Right renal pelvis (tissue), 4 donors: ENCODE data around the gene ATRNL1. TPM values are rescaled to one million over a fixed set of nuclear protein-coding genes. Genes with fewer than 3 reads are reported as not detected.
"Not testable (repeated sequence)": the region's sequence is repeated elsewhere in the genome, so short reads cannot be mapped to it uniquely, and the experiment has no call there.

Experiments
- DNase-seq, 4 donors: peaks; one replicate each; pipeline ENCODE4 v3.0.0-alpha.2; 2013; ENCODE audit warnings: low read depth in 4 of 4, low spot score in 3 of 4, missing footprints in 1 of 4
- polyA plus RNA-seq, 4 donors: library from polyadenylated mRNA; unstranded; fragments of 120-200 nt; gene quantifications; one replicate each; pipeline ENCODE4 v1.2.1, GENCODE V29; 2013; ENCODE audit not compliant: insufficient read length in 4 of 4

Gene ATRNL1
- polyA plus RNA-seq, 4 donors: 21.9 to 31.7 (median 28.9) TPM

DNA sequence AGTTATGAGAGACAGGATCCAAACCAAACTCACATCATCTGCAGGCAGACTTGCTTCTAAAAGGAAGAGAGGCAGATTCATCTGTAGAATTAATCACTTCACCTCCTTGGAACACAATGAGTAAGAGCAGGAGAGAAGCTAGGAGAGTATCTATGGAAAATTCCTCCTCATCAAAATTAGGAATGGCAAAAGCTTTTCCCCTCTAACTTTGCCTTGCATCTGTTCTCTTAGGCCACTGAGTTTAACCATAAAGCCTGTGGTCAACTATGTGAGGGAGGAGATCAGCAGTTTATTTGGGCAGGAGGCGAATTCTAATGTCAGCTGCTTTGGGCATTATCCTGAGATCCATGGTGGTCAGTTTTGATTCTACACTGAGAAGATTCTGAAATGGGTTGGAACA is 618.1 kb downstream of the ATRNL1 start:
- DNase-seq: no peak

DNA sequence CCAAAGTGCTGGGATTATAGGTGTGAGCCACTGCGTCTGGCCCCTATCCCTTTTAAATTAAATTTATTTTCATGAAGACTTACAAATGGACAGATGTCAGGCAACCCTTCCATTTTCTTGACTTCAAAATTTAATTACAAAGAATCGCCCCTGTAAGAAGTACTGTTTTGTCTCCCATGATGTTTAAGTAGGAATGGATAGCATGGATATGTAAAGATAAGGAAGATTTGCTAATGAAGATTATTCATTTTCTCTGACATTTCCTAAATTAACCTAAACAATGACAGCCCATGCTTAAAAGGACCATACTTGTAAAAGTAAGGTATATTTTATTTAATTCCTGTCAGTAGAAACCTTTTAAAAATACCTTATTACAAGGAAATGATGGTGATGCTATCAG is 627.0 kb downstream of the ATRNL1 start:
- no peak for DNase-seq

DNA sequence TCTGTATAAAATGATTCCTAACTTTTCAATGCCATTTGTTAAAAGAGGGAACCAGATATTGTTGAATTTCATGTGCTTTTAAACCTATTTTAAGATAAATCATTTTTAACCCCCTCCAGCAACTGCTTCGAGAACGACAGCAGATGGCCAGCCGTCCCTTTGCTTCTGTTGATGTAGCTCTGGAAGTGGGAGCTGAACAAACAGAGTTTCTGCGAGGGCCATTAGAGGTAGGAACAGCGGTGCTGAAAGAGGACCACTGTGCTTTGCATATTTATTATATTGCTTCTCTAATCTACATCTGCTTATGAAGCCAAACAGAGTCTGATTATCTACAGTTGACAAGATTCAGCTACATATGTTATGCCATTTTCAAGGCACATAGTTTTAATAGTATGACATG is 634.0 kb downstream of the ATRNL1 start:
- no peak for DNase-seq

DNA sequence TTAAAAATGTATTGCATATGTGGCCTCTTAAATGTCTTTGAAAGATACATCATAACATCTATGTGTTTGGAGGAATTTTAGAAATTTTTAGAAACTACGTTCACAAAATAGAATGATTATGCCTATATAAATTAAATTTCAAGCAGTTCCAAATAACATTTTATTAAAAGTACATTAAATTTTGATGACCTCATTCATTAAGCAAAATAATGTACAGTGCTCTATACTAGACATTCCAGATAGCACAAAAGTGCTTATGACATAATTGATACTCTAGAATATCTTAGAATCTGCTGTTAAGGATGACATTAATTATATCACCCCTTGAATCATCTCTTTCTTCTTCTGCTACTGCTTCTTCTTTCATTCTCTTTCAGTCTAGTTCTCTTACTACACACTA is 650.9 kb downstream of the ATRNL1 start:
- DNase-seq: no peak

DNA sequence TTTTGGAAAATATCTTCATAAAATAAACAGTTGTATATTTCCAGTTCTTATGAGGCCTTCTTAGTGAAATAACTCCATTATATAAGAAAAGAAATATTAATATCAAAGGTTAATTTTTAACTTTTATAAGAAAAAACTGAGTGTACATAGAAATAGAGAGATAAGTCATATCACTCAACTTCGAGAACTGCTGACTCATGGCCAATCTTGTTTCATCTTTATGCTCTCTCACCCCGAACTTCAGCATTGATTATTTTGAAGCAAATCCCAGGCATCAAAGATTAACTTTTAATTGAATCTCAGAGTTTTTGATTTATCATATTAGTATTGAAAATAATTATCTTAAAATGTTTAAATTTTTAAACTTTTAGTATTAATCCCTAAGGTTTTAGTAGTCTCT is 652.8 kb downstream of the ATRNL1 start:
- DNase-seq: no peak

DNA sequence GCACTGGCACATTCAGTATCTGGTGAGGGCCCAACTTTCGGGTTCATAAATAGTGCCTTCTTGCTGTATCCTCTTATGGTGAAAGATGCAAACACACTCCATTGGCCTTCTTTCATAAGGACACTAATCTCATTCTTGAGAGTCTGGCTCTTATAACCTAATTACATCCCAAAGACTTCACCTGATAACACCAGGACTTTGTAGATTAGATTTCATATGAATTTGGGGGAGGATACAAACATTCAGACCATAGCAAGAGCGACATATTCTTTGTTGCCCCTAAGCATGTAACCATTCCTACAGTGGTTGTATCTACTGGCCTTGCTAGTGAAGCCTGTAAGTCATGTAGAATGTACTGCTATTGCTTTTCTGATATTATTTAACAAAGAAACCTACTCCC is 654.6 kb downstream of the ATRNL1 start:
- DNase-seq: no peak

DNA sequence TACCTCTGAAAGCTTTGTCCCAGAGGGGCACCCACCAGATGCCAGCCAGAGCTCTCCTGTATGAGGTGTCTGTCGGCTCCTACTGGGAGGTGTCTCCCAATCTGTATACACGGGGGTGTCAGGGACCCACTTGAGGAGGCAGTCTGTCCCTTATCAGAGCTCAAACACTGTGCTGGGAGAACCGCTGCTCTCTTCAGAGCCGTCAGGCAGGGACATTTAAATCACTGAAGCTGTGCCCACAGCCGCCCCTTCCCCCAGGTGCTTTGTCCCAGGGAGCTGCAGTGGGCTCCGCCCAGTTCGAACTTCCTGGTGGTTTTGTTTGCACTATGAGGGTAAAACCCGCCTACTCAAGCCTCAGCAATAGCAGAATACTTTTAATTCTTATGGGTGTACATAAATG is 665.3 kb downstream of the ATRNL1 start:
- DNase-seq: not testable (repeated sequence)

DNA sequence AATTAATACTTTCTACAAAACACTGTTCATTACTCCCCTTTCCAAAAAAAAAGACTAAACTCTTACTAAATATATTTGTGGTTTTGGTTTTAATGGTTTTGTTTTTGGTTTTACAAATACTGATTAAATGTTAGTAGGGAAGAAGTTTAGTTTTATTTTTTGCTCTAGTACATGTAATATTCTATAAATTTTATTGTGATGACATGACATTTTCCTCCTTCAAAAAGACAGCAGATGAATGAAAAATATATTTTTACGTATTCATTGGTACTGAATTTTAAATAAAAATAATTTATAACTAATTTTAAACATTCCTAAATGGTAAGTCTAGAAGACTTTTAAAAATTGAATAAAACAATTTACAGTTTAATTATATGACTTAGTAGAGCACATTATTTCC is 667.0 kb downstream of the ATRNL1 start:
- no peak for DNase-seq

DNA sequence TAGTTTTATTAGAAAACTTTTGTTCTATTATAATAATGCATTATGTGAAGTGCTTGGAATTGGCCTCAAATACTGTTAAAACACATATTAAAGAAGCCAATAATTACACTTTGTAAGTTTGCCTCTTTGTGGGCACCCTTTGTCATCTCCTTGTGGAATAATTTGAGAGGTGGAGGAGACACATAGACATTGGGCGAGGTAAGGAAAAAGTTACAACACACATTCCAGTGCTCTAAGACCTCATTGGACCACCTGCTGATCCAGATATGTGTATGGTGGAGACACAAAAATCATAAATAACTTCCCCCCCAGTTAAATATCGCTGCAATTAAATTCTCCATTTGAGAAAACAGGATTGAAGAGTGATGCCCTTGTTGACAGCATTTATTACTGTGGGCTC is 668.0 kb downstream of the ATRNL1 start:
- DNase-seq: no peak

DNA sequence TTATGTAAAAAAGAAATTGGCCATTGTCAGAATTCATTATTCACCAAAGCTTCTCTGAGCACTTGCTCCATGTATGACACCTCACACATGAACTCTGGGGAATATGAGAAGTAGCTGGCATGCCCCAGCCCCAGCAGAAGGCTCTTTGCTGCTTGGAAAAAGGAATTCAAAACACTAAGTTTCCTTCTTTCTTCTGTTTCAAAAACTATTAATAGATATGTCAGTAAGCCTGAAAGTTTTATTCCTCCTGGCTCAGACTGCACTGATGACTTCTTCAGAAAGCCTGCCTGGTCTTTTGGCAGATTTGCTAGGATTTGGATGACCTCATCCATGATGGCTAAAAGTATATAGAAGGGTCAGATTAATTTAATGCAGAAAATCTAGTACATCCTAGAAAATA is 668.9 kb downstream of the ATRNL1 start:
- DNase-seq: no peak

DNA sequence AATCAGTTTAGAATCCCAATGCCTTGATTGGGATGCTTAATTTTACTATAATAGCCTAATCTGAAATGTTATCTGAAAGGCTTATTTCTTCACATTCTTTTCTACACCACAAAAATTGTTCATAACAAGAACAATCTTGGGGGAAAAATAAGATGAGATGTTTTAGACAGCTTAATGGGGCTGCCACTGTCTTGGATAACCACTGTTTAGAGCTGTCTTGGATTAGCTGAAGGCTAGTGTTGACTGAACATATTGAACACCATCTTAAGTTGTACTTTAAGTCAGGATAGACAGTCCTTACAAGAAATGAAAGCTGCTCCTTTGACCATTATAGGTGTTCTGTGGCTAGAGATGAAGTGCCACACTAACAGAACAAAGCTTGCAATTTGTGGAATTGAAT is 678.6 kb downstream of the ATRNL1 start:
- no peak for DNase-seq

DNA sequence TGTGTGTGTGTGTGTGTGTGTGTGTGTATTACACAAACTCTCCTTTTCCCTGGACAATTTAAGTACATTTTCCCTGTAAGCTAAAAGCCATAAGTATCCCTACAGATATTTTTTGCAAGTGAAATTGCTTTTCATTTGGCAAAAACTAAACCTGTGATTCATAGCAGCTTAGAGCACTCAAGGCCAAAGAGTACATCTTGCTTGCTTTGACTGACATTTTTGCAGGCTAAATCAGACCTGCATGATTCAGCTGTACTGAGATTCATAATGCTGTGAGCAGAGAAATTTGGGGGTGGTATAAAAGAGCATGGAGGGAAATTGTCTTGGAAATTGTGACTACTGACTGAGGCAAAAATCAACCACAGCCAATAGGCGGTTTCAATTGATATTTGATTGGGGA is 679.4 kb downstream of the ATRNL1 start:
- no peak for DNase-seq

DNA sequence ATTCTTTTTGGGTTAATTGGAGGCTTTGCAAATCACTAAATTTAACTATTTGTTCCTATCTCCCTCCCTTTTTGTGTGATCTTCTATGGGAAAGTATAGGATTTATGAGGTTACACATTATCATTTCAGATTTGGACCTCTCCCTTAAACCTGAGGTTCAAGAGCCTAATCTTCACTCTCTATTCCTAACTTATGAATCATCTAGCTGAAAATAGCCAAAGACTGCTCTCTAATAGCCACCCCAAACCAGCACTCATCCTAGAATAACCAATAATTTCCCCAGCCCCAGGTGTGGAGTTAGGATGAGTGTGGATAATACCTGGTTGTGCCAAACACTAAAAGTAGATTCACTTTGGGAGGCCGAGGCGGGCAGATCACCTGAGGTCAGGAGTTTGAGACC is 680.7 kb downstream of the ATRNL1 start:
- DNase-seq: no peak

DNA sequence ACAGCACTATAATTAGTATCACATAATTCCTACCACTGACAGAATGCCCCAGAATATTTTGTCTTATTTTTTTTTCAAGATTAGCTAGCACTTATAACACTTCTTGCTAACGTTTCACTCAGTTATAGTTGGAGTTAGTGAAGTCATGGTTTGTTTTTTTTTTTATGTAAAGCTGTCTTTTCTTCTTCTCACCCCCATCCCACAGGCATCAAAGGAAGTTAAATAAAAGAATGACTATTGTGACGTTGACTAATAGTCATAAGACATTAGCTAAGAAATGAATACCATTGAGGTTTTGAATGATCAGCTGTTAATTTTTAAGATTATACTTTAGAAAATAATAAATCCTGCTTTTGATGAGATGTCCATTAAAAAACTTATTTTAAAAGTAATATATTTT is 681.6 kb downstream of the ATRNL1 start:
- DNase-seq: no peak

DNA sequence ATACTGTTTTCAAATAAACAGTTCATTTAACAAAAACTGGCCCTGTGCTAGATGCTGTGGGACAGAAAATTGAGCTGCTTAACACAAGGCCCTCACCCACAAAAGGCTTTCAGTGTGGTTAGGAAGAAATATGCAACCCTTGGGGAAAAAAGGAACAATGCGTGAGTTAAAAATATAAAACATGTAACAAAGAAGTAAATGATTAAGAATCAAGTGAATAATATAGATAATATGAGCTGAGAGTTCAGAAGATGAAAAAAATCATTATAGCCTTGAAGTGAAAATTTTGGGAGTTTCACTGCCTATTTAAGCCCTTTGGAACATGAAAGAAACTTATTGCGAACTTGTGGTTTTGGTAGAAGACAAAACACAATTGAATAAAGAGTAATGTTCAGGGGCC is 684.5 kb downstream of the ATRNL1 start:
- no peak for DNase-seq

DNA sequence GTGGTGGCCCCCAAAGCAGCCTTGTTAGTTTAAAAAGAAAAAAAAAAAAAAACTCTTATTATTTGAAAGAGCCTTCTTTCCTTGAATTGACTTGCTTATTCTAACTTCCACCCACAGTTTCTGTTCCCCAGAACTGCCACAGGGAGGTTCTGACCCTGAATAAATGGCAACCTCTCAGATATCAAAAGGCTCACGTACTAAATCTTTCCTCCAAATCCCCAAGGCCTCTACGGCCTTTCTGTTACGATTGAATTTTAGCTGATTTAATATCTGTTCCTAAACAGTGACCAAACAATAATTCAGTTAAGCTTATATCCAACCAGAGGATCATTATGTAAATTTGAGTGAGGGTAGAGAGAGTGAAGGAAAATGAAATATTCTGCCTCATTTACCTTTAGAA is 697.1 kb downstream of the ATRNL1 start:
- DNase-seq: no peak

DNA sequence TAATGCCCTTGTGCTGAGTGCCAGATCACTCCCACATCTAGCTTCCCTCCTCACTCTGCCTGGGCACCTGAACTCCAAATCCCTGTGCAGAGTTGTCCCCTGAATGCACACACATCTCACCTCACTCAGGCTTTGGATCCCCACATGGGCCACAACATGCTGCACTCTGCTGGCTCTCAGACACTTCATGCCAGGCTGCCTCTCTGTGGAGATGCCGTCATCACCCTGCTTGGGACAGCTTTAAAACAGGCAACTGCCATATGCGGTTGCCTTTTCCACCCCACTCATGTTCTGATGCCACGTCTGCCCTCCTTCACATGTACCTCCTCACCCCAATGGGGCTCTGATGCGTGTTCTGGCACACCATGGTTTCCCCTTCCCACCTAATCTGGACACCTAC is 702.8 kb downstream of the ATRNL1 start:
- no peak for DNase-seq

DNA sequence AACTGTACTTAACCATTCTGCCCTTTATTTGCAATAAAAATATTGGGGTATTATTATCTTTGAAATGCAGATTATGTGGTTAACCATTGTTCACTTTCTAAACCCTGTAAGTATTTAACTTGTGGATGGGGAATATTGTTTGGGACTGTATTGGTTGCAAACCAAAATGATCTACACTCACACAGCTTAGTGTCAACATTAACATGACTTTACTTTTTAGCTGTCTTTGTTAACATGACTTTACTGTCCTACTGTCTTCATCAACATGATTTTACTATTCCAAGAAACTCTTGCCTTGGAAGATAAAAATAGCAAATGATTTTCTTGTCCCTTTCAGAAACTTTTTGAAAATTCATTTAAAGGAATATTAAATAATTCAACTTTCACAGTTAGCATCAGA is 708.3 kb downstream of the ATRNL1 start:
- no peak for DNase-seq

DNA sequence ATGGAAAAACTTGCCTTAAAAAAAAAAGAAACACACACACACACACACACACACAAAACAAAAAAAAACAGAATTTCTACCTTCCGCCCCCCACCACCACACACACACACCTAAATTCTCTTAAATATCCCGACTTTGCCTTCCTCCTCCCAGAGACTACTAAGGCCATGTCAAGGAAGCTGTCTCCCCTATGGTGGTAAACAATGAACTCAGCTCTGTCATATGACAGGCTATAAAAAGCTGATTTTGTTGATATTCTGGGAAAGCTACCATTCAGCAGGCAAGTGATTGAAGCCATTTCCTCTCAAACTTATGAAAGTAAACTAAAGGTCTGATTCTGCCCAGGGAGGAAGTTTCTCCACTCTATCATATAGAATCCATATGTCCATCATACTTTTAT is 708.8 kb downstream of the ATRNL1 start:
- no peak for DNase-seq

DNA sequence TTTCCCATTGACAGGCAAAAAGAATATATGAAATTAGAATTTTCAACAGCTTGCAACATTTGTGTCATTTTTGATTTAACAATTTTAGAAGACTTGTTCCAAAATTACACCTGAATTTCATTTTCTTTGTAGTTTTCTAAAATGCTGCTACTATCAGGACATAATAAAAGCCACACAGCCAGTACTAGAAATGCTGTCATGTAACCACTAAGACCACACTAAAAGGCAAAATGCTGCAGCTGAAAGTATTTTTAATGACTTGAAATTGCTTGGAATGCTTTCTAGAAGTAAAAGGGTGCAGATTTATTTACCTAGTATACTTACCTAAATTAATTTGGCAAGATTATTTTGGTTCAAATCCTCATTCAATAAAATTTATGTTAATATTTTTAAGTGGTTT is 709.7 kb downstream of the ATRNL1 start:
- no peak for DNase-seq

DNA sequence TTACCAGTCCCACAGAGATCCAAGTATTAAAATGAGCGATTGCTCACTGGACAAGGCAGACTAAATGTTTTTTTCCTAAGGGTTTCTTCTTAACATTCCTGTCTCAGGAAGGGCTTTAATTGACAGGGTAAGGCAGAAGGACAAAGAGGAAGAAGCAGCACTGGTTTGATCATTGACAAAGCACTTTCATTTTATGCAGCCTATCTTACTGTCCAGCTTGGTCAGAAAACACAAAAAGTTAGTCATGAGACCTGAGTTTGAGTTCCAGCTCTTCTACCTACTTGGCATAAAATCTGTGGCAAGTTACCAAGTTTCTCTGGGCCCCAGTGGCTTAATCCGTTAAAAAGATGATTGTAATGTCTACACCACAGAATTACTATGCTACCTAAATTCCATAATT is 721.4 kb downstream of the ATRNL1 start:
- no peak for DNase-seq

DNA sequence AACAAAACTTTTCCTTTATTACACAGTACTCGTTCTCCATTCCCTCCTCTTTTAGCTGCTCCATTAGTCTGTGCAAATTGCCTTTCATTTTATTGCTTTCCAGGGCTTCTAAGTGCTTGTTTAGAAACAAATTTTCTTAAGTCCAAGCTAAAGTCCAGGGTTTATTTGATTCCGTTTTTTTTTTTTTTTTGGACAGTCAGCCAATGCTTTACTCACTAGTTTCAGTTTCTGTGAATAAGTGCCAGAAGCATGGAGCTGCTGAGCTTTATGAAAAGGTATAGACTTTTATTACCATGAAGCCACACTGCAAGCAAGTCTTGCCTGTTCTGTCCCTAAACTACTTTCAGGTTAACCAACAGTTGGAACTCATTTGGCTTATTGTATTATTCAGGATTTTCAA is 724.8 kb downstream of the ATRNL1 start:
- DNase-seq: no peak

DNA sequence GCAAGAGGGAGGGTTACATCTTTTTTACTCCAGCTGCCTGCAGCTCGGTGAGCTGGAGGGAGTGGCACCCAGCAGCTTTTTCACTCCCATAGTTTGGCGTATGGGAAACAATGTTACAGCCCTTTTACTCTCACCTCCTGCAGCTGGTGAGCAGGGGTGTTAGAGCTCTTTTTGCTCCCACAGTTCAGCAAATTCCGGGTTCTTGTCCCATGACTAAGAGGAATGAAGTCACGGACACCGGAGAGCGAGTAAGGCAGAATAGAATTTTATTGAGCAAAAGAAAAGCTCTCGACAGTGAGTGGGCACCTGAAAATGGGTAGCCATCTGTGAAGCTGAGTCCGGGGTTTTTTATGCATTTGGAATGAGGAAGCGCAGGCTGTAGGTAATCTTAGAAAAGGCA is 733.2 kb downstream of the ATRNL1 start:
- no peak for DNase-seq
